ENCODE measurements around the gene CACHD1. TPM values are rescaled to one million over a fixed set of nuclear protein-coding genes. Genes with fewer than 3 reads are reported as not detected.

Gene CACHD1
- total and polyA plus RNA-seq, 7 donors, result 1.1 to 5.8 (median 2.1) TPM

- H3K36me3 ChIP-seq (ENCODE audit: insufficient read depth in 1 of 2, low read depth in 1 of 2), result peaks cover 0 to 37% of the 10 kb centered on the region in 2 donors
These were observed 211.1 kb downstream of the CACHD1 start for GRCh38 chr1:64681043-64681442.

GRCh38 chr1:64683419-64683818 is 213.5 kb downstream of the CACHD1 start:
- H3K27ac ChIP-seq, result no peak overlapping the region
- no peak overlapping the region for H3K4me3 ChIP-seq
- DNase-seq (no peak), ATAC-seq (no peak)
- peaks cover 0 to 20% of the 10 kb centered on the region in 2 donors for H3K36me3 ChIP-seq (ENCODE audit: insufficient read depth in 1 of 2, low read depth in 1 of 2)
- intact Hi-C loops (cut with DNase I), result loop anchor here in 1 of 2 donors (10.0 kb wide), 1 partner anchor 391 kb away; no protein-coding TSS in a partner anchor
- no peaks in the 10 kb centered on the region for H3K4me1 ChIP-seq
- WGBS, 3 donors, result 89 to 94% (median 90%) methylated on average over 2 of the region's 2 CpGs
- no peaks in the 10 kb centered on the region for H3K9me3 ChIP-seq
- no peaks in the 10 kb centered on the region for H3K27me3 ChIP-seq (ENCODE audit: insufficient read depth in 3 of 3, low read length in 2 of 3)
- TF ChIP-seq CTCF (IDR thresholded peaks at IDR 0.05), result no peak

More at GRCh38 chr1:64681043-64681442, 211.1 kb downstream of the CACHD1 start:
- no peaks in the 10 kb centered on the region for H3K4me1 ChIP-seq
- H3K27ac ChIP-seq, result peak overlapping the region; percentile 80
- intact Hi-C loops (cut with DNase I), result loop anchor here in 1 of 2 donors (10.0 kb wide), 1 partner anchor 394 kb away; no protein-coding TSS in a partner anchor
- no peaks in the 10 kb centered on the region for H3K9me3 ChIP-seq
- DNase-seq (no peak), ATAC-seq (no peak)
- no peak for TF ChIP-seq CTCF (IDR thresholded peaks at IDR 0.05)
- H3K27me3 ChIP-seq (ENCODE audit: insufficient read depth in 3 of 3, low read length in 2 of 3), result no peaks in the 10 kb centered on the region
- no peak overlapping the region for H3K4me3 ChIP-seq
- 91 to 97% (median 93%) methylated on average over 5 of the region's 5 CpGs for WGBS, 3 donors

- DNase-seq (no peak), ATAC-seq (no peak)
- 93 to 100% (median 94%) methylated on average over 1 of the region's 1 CpG for WGBS, 3 donors
These were observed 215.3 kb downstream of the CACHD1 start for GRCh38 chr1:64685217-64685616.

GRCh38 chr1:64685765-64686341 is 215.9 kb downstream of the CACHD1 start:
- Histone ChIP-seq H3K27ac (no peak overlapping the region), H3K27me3 (ENCODE audit: insufficient read depth in 3 of 3, low read length in 2 of 3) (no peaks in the 10 kb centered on the region), H3K4me3 (no peak overlapping the region), H3K4me1 (no peaks in the 10 kb centered on the region), H3K9me3 (no peaks in the 10 kb centered on the region), H3K36me3 (ENCODE audit: insufficient read depth in 1 of 2, low read depth in 1 of 2) (peaks cover 0 to 18% of the 10 kb centered on the region in 2 donors)
- TF ChIP-seq CTCF (IDR thresholded peaks at IDR 0.05), result no peak
- DNase-seq, result no peak
- intact Hi-C loops (cut with DNase I), result loop anchor here (2.0 to 10.0 kb wide), 5 partner anchors 56 to 996 kb away; no protein-coding TSS in a partner anchor
- WGBS, 3 donors, result 86 to 93% (median 89%) methylated on average over 6 of the region's 6 CpGs
- ATAC-seq, result no peak

More at GRCh38 chr1:64685217-64685616, 215.3 kb downstream of the CACHD1 start:
- Histone ChIP-seq H3K9me3 (no peaks in the 10 kb centered on the region), H3K27ac (no peak overlapping the region), H3K36me3 (ENCODE audit: insufficient read depth in 1 of 2, low read depth in 1 of 2) (peaks cover 0 to 16% of the 10 kb centered on the region in 2 donors), H3K27me3 (ENCODE audit: insufficient read depth in 3 of 3, low read length in 2 of 3) (no peaks in the 10 kb centered on the region), H3K4me1 (no peaks in the 10 kb centered on the region), H3K4me3 (no peak overlapping the region)
- no peak for TF ChIP-seq CTCF (IDR thresholded peaks at IDR 0.05)
- intact Hi-C loops (cut with DNase I), result loop anchor here (5.0 to 10.0 kb wide), 4 partner anchors 57 to 997 kb away; no protein-coding TSS in a partner anchor
